Ishikawa (cell line): ENCODE results near the gene FGGY.

Source experiments
- CEBPB ChIP-seq: IDR thresholded peaks from 2 replicates; pipeline ENCODE4 v1.6.1; 2012
- CREB1 ChIP-seq: IDR thresholded peaks from 2 replicates; pipeline ENCODE4 v1.6.1; 2012; ENCODE audit warnings: low read depth
- EGR1 ChIP-seq: IDR thresholded peaks from 2 replicates; pipeline ENCODE4 v1.6.1; 2012
- EP300 ChIP-seq: IDR thresholded peaks from 2 replicates; pipeline ENCODE4 v1.6.1; 2012; ENCODE audit warnings: borderline replicate concordance
- FOXM1 ChIP-seq: IDR thresholded peaks from 2 replicates; pipeline ENCODE4 v1.6.1; 2012; ENCODE audit warnings: low read depth, borderline replicate concordance
- MAX ChIP-seq: IDR thresholded peaks from 2 replicates; pipeline ENCODE4 v1.6.1; 2012
- NFIC ChIP-seq: IDR thresholded peaks from 2 replicates; pipeline ENCODE4 v1.6.1; 2012
- RAD21 ChIP-seq: IDR thresholded peaks from 2 replicates; pipeline ENCODE4 v1.6.1; 2012; ENCODE audit warnings: low read depth
- TAF1 ChIP-seq: IDR thresholded peaks from 2 replicates; pipeline ENCODE4 v1.6.1; 2012; ENCODE audit warnings: low read depth, mild to moderate bottlenecking
- TCF12 ChIP-seq: IDR thresholded peaks from 2 replicates; pipeline ENCODE4 v1.6.1; 2012; ENCODE audit warnings: low read depth
- TEAD4 ChIP-seq: IDR thresholded peaks from 2 replicates; pipeline ENCODE4 v1.6.1; 2012
- YY1 ChIP-seq: IDR thresholded peaks from 2 replicates; pipeline ENCODE4 v1.6.1; 2012; ENCODE audit warnings: low read depth
- ZBTB7A ChIP-seq: IDR thresholded peaks from 2 replicates; pipeline ENCODE4 v1.6.1; 2012; ENCODE audit warnings: low read depth
- TF ChIP-seq, protein P1 (sequence below): IDR thresholded peaks from 2 replicates; pipeline ENCODE4 v1.6.1; 2012; ENCODE audit warnings: low read depth, mild to moderate bottlenecking
- TF ChIP-seq, protein P2 (sequence below): IDR thresholded peaks from 2 replicates; pipeline ENCODE4 v1.6.1; 2012

The FGGY gene

DNA sequence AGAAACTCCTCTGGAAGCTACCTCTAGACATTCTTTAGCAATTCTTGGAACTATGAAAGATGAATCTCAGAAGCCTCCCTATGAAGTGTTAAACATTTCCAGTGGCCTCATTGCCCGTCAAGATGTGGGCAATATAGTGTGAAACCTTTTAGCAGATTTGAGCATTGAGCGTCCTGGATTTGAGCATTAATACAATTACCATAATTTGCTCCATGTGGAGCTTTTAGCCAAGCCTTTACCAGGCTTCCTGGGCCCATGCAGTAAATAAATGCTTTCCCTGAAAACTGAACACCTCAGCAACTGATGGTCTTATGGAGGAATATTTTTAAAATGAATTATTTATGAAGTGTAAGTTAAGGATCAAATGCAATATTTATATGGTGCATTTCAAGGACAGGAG, 162.0 kb downstream of the FGGY start:
- TF ChIP-seq EGR1, result no peak
- no peak for TF ChIP-seq YY1
- TF ChIP-seq TEAD4, result no peak
- TF ChIP-seq CEBPB, result no peak
- TF ChIP-seq RAD21, result no peak
- TF ChIP-seq FOXM1, result no peak
- no peak for TF ChIP-seq TAF1
- TF ChIP-seq MAX, result no peak
- TF ChIP-seq, protein P1, sequence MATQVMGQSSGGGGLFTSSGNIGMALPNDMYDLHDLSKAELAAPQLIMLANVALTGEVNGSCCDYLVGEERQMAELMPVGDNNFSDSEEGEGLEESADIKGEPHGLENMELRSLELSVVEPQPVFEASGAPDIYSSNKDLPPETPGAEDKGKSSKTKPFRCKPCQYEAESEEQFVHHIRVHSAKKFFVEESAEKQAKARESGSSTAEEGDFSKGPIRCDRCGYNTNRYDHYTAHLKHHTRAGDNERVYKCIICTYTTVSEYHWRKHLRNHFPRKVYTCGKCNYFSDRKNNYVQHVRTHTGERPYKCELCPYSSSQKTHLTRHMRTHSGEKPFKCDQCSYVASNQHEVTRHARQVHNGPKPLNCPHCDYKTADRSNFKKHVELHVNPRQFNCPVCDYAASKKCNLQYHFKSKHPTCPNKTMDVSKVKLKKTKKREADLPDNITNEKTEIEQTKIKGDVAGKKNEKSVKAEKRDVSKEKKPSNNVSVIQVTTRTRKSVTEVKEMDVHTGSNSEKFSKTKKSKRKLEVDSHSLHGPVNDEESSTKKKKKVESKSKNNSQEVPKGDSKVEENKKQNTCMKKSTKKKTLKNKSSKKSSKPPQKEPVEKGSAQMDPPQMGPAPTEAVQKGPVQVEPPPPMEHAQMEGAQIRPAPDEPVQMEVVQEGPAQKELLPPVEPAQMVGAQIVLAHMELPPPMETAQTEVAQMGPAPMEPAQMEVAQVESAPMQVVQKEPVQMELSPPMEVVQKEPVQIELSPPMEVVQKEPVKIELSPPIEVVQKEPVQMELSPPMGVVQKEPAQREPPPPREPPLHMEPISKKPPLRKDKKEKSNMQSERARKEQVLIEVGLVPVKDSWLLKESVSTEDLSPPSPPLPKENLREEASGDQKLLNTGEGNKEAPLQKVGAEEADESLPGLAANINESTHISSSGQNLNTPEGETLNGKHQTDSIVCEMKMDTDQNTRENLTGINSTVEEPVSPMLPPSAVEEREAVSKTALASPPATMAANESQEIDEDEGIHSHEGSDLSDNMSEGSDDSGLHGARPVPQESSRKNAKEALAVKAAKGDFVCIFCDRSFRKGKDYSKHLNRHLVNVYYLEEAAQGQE, result no peak
- TF ChIP-seq, protein P2, sequence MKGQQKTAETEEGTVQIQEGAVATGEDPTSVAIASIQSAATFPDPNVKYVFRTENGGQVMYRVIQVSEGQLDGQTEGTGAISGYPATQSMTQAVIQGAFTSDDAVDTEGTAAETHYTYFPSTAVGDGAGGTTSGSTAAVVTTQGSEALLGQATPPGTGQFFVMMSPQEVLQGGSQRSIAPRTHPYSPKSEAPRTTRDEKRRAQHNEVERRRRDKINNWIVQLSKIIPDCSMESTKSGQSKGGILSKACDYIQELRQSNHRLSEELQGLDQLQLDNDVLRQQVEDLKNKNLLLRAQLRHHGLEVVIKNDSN, result no peak
- no peak for TF ChIP-seq ZBTB7A
- no peak for TF ChIP-seq TCF12

- TF ChIP-seq ZBTB7A (no peak), MAX (no peak)
Measured at GRCh38 chr1:59468828-59469428, 172.0 kb downstream of the FGGY start.

- TF ChIP-seq RAD21 (no peak), YY1 (no peak)
Measured at GRCh38 chr1:59473831-59474230, 176.9 kb downstream of the FGGY start.

GRCh38 chr1:59474496-59474895, 177.6 kb downstream of the FGGY start:
- TF ChIP-seq EGR1 (no peak), EP300 (no peak), ZBTB7A (no peak), RAD21 (no peak), YY1 (no peak), MAX (no peak)
- TF ChIP-seq, protein P2, result no peak

DNA sequence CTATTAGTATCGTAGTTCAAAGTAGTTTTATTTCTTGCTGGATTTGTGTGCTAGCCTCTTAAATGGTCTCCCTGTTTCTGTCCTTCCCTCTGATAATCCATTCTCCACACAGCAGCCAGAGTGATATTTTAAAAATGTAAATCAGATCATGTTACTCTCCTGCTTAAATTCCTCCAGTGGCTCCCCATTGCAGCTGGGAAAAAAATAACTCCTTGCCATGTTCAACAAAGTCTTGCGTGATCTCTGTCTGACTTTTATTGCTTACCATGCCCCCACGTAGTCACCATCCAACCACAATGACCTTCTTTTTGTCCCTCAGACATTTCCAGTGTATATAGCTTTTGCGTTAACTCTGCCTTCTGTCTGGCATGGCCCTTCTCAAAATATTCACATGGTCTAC, 178.8 kb downstream of the FGGY start:
- TF ChIP-seq CEBPB, result no peak

DNA sequence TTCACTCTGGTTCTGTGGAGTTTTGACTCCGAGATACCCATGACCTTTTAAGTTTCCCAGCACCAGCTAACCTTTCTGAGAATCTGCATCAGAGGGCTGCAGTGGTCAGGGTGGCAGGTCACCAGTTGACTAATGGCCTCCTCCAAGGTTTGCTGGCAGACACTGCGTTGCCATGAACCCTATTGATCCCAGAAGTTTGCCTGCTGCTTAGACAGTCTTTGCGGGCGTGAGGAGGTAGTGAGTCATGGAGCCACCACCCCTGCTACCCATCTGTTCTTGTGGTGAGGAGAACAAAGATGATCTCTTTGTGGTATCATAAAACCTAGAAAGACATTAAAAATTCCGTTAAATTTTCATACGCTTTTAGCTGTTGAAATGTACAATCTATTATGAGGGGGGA, 180.4 kb downstream of the FGGY start:
- no peak for TF ChIP-seq TCF12
- TF ChIP-seq TEAD4, result no peak
- TF ChIP-seq, protein P1, result no peak
- no peak for TF ChIP-seq EP300
- no peak for TF ChIP-seq ZBTB7A
- TF ChIP-seq CREB1, result no peak
- TF ChIP-seq TAF1, result no peak
- no peak for TF ChIP-seq RAD21
- TF ChIP-seq YY1, result no peak

DNA sequence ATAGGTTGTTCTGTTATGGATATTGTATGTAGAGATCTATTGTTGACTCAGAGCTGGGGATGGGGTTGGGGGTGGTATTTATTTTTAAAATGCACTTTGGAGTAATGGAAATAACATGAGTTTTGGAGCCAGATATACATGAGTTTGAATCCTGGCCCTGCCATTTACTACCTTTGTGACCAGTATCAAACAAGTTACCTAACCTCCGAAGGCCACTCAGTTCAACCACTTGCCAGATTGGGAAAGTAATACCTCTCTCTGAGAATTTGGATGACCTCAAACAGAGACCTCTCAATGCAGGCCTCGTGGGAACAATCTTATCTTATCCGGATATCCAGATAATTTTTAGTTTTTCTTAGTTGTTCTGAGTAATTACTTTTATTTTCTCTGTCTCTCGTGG, 181.0 kb downstream of the FGGY start:
- TF ChIP-seq EGR1 (no peak), NFIC (no peak)

GRCh38 chr1:59478822-59479221, 181.9 kb downstream of the FGGY start:
- TF ChIP-seq TCF12, result no peak
- no peak for TF ChIP-seq EP300
- no peak for TF ChIP-seq TEAD4
- no peak for TF ChIP-seq RAD21
- TF ChIP-seq YY1, result no peak
- no peak for TF ChIP-seq TAF1
- TF ChIP-seq NFIC, result no peak
- no peak for TF ChIP-seq CEBPB
- no peak for TF ChIP-seq FOXM1
- TF ChIP-seq, protein P1, result no peak
- no peak for TF ChIP-seq CREB1
